Measurements from ENCODE around the gene C12orf57.

- TF ChIP-seq CTCF (IDR thresholded peaks at IDR 0.05) = no peak
- no peak for TF ChIP-seq ZFX (IDR thresholded peaks at IDR 0.05; ENCODE audit: borderline replicate concordance)
Measured at GRCh38 chr12:6943722-6944380, at the start of gene C12orf57, which contains the start of gene RNU7-1.
